ENCODE data around the gene SPSB3. TPM values are rescaled to one million over a fixed set of nuclear protein-coding genes. Genes with fewer than 3 reads are reported as not detected.

SPSB3 gene
- total and polyA plus RNA-seq, 9 of the 15 experiments (the other 6 are each of a cell fraction or from before 2014, with no cell fraction given) = 0.39 to 37.4 (median 7.1) TPM

DNA sequence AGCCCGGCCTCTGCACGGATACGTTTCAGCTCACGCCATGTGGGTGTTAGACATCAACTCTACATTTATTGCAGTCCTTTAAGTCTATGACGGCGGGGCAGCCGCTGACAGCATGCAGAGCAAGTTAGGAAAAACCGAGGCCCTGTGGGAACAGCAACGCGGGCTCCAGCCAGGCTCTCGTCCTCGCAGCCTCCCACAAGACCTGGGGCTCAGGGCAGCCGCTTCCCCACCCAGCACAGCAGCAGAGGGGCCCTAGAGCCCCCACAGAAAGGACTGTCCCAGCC, 5.8 kb downstream of the SPSB3 start:
- H3K9ac ChIP-seq (ENCODE audit: insufficient read depth in 1 of 2, low read depth in 2 of 2, low read length in 2 of 2) = peak overlapping the region in 1 of 2 experiments; percentile 3; a peak in 1 of 4 replicates
- no peak overlapping the region for H3K27ac ChIP-seq (ENCODE audit: extremely low read depth, low read depth, low read length)
- DNase-seq (ENCODE audit: extremely low read depth in 1 of 4, low spot score in 3 of 4) (no peak), ATAC-seq (no peak), FAIRE-seq (no peak)
- intact Hi-C loops (cut with micrococcal nuclease) = no loop called here
- H3K9me3 ChIP-seq (replicated peaks; ENCODE audit: control insufficient read depth, insufficient read depth, low read depth, low read length) = no peaks in the 10 kb centered on the region
- no TSS peak for BruUV-seq (replicated peaks)
- no peak overlapping the region for H3K4me2 ChIP-seq (ENCODE audit: insufficient read depth, low read length)
- in situ Hi-C loops (cut with MboI) = no loop called here
- no peaks in the 10 kb centered on the region for H3K27me3 ChIP-seq (ENCODE audit: control insufficient read depth in 2 of 2, insufficient read depth in 2 of 2, low read length in 2 of 2)
- peaks cover 58% of the 10 kb centered on the region; the same call in 2 of the 3 replicates for H3K36me3 ChIP-seq (ENCODE audit: control insufficient read depth, insufficient read depth, low read length)
- H4K20me1 ChIP-seq (replicated peaks; ENCODE audit: control insufficient read depth, insufficient read depth, low read length) = peaks cover 7% of the 10 kb centered on the region; the same call in 1 of the 2 replicates
- H3K79me2 ChIP-seq (ENCODE audit: control insufficient read depth, insufficient read depth, low read length) = peaks cover 37% of the 10 kb centered on the region
- no peak overlapping the region for H2AFZ ChIP-seq (ENCODE audit: low read depth, low read length)
- CTCF ChIA-PET (ENCODE audit: low intra/inter-chr PET ratio) = no interaction called here
- no peak overlapping the region for H3K4me3 ChIP-seq
- peaks cover 2% of the 10 kb centered on the region for H3K9me1 ChIP-seq (ENCODE audit: control insufficient read depth, insufficient read depth, low read length)
- H3K4me1 ChIP-seq (replicated peaks in 1 of 2; ENCODE audit: control insufficient read depth in 2 of 2, insufficient read depth in 2 of 2, low read length in 2 of 2) = peaks cover 15 to 93% of the 10 kb centered on the region in 2 experiments; a peak in 4 of 5 replicates
- WGBS (ENCODE audit: insufficient coverage, low coverage, missing lambda C conversion rate) = 84% methylated on average over 12 of the region's 13 CpGs
- TF ChIP-seq ZBTB33 (CRISPR knock-in tag; IDR thresholded peaks at IDR 0.05) (no peak), XRCC5 (IDR thresholded peaks at IDR 0.05; ENCODE audit: low read depth, low read length) (no peak), ILK (tag; IDR thresholded peaks at IDR 0.05; ENCODE audit: borderline replicate concordance, low read depth) (no peak), PKNOX1 (IDR thresholded peaks at IDR 0.05) (no peak), ZNF165 (CRISPR knock-in tag; IDR thresholded peaks at IDR 0.05; ENCODE audit: borderline replicate concordance) (no peak), MCM2 (IDR thresholded peaks at IDR 0.05; ENCODE audit: low read depth) (no peak), ZBTB2 (IDR thresholded peaks at IDR 0.05) (no peak), POLR2AphosphoS2 (IDR thresholded peaks at IDR 0.05; ENCODE audit: low read length) (no peak), PRMT5 (CRISPR knock-in tag; IDR thresholded peaks at IDR 0.05) (no peak), MYBL2 (IDR thresholded peaks at IDR 0.05; ENCODE audit: low read depth) (no peak), MYBL2 (CRISPR knock-in tag; IDR thresholded peaks at IDR 0.05; ENCODE audit: borderline replicate concordance) (no peak), HDGF (IDR thresholded peaks at IDR 0.05) (no peak)
- TF ChIP-seq, protein P1, sequence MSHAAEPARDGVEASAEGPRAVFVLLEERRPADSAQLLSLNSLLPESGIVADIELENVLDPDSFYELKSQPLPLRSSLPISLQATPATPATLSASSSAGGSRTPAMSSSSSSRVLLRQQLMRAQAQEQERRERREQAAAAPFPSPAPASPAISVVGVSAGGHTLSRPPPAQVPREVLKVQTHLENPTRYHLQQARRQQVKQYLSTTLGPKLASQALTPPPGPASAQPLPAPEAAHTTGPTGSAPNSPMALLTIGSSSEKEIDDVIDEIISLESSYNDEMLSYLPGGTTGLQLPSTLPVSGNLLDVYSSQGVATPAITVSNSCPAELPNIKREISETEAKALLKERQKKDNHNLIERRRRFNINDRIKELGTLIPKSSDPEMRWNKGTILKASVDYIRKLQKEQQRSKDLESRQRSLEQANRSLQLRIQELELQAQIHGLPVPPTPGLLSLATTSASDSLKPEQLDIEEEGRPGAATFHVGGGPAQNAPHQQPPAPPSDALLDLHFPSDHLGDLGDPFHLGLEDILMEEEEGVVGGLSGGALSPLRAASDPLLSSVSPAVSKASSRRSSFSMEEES (CRISPR knock-in tag; IDR thresholded peaks at IDR 0.05) = no peak
- POLR2A ChIA-PET = interaction anchor here (0.6 to 0.8 kb wide), 2 partner anchors 20 to 95 kb away, joined by 3 to 5 read pairs; no protein-coding TSS in a partner anchor

All from K562 (cell line).